Measurements from ENCODE around the gene DRC1. TPM values are rescaled to one million over a fixed set of nuclear protein-coding genes. Genes with fewer than 3 reads are reported as not detected.

Gene DRC1
- polyA plus RNA-seq, 1 of the 3 experiments (the other 2 are of a cell fraction), result 0.18 TPM

DNA sequence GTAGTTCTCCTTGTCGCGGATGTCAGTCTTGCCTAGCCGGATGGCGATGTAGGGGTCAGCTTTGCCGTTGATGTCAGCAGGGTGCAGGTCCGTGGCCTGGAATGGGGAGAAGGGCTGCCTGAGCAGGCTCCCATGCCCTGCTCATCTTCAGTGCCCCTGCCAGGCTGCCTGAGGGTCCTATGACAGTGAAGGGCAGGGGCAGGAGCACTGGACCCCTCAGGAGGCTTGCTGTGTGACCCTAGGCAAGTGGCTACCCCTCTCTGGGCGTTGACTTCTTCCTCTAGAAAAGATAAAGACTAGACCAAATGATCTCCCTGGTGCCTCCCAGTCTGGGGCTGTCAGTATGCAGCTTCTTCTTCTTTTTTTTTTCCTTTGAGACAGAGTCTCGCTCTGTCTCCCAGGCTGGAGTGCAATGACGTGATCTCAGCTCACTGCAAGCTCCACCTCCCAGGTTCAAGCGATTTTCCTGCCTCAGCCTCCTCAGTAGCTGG lies 64.3 kb downstream of the DRC1 start:
- peaks cover 0 to 5% of the 10 kb centered on the region in 2 experiments; a peak in 1 of 4 replicates for H3K4me1 ChIP-seq (ENCODE audit: control insufficient read depth in 1 of 2, insufficient read depth in 2 of 2, low read depth in 1 of 2, low read length in 1 of 2)
- H4K20me1 ChIP-seq (ENCODE audit: insufficient read depth), result no peaks in the 10 kb centered on the region
- no peak overlapping the region for H3K27ac ChIP-seq (ENCODE audit: low read depth in 2 of 2, low read length in 1 of 2)
- H3K9ac ChIP-seq, result no peak overlapping the region
- H3K9me2 ChIP-seq, result no peaks in the 10 kb centered on the region
- H3K27me3 ChIP-seq (ENCODE audit: insufficient read depth), result no peaks in the 10 kb centered on the region
- CTCF ChIA-PET, result interaction anchor here (1.1 kb wide), 1 partner anchor 12 kb away, joined by 4 read pairs; the partner anchor contains the start of gene OTOF
- POLR2A ChIA-PET, result no interaction called here
- no peak overlapping the region for H3K4me3 ChIP-seq (ENCODE audit: low read depth in 2 of 2, low read length in 1 of 2)
- H3F3A ChIP-seq (replicated peaks; ENCODE audit: insufficient read depth), result no peaks in the 10 kb centered on the region
- no peaks in the 10 kb centered on the region for H3K9me3 ChIP-seq
- no peaks in the 10 kb centered on the region for H3K79me2 ChIP-seq (ENCODE audit: insufficient read depth)
- no peak overlapping the region for H2AFZ ChIP-seq (ENCODE audit: low read depth)
- TF ChIP-seq GATA2 (CRISPR knock-in tag; IDR thresholded peaks at IDR 0.05) (no peak), MXI1 (IDR thresholded peaks at IDR 0.05; ENCODE audit: low read depth, low read length) (no peak), EP300 (IDR thresholded peaks at IDR 0.05; ENCODE audit: borderline replicate concordance in 1 of 2, low read depth in 1 of 2, low read length in 1 of 2) (no peak), RXRA (IDR thresholded peaks at IDR 0.05; ENCODE audit: borderline replicate concordance, low read depth) (no peak), FOSL2 (IDR thresholded peaks at IDR 0.05; ENCODE audit: borderline replicate concordance, low read depth) (no peak)
- TF ChIP-seq, protein P1, sequence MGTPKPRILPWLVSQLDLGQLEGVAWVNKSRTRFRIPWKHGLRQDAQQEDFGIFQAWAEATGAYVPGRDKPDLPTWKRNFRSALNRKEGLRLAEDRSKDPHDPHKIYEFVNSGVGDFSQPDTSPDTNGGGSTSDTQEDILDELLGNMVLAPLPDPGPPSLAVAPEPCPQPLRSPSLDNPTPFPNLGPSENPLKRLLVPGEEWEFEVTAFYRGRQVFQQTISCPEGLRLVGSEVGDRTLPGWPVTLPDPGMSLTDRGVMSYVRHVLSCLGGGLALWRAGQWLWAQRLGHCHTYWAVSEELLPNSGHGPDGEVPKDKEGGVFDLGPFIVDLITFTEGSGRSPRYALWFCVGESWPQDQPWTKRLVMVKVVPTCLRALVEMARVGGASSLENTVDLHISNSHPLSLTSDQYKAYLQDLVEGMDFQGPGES (IDR thresholded peaks at IDR 0.05; ENCODE audit: low read depth, low read length), result no peak
- TF ChIP-seq, protein P2, sequence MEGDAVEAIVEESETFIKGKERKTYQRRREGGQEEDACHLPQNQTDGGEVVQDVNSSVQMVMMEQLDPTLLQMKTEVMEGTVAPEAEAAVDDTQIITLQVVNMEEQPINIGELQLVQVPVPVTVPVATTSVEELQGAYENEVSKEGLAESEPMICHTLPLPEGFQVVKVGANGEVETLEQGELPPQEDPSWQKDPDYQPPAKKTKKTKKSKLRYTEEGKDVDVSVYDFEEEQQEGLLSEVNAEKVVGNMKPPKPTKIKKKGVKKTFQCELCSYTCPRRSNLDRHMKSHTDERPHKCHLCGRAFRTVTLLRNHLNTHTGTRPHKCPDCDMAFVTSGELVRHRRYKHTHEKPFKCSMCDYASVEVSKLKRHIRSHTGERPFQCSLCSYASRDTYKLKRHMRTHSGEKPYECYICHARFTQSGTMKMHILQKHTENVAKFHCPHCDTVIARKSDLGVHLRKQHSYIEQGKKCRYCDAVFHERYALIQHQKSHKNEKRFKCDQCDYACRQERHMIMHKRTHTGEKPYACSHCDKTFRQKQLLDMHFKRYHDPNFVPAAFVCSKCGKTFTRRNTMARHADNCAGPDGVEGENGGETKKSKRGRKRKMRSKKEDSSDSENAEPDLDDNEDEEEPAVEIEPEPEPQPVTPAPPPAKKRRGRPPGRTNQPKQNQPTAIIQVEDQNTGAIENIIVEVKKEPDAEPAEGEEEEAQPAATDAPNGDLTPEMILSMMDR (IDR thresholded peaks at IDR 0.05), result no peak
- no peak overlapping the region for H3K4me2 ChIP-seq
- WGBS (ENCODE audit: low lambda C conversion rate), result 86% methylated on average over 10 of the region's 10 CpGs
- DNase-seq, result no peak
- H3K36me3 ChIP-seq (replicated peaks in 1 of 2; ENCODE audit: control insufficient read depth in 1 of 2, insufficient read depth in 2 of 2, low read length in 1 of 2), result no peaks in the 10 kb centered on the region

DNA sequence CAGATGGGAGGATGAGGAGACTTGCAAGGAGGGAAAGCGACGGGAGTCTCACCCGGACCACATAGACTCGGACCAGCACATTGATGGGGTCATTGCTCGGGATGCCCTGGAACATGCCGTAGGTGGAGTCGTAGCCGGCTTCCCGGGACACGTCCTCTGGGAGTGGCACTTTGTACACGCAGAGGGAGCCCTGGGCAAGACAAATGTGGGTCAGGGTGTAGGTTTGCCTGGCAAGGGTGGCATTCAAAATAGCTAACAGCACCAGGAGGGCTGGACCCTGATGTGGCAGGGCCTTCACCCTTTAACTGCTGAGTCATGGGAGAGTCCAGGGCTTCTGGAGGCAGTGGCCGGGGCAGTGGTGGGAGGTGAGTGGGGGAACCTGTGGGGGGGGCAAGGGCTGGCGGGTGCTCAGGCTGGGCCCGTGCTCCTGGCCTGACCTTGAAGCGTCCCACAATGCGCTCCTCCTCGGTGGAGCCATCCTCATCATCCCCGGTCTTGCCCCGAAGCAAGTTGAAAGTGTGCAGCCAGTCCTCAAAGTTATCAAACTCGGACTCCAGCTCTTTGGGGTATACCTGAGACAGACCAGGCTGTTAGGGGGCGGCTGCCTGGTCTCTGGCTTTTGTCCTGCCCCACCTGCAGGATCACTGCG lies 65.1 kb downstream of the DRC1 start:
- no peaks in the 10 kb centered on the region for H3K9me2 ChIP-seq
- DNase-seq, result no peak
- H2AFZ ChIP-seq (ENCODE audit: low read depth), result no peak overlapping the region
- H3K79me2 ChIP-seq (ENCODE audit: insufficient read depth), result no peaks in the 10 kb centered on the region
- no peak overlapping the region for H3K9ac ChIP-seq
- ChIA-PET POLR2A (interaction anchor here (0.6 kb wide), 1 partner anchor 121 kb away, joined by 3 read pairs; the partner anchor contains the start of gene SELENOI), CTCF (interaction anchor here (1.0 to 1.7 kb wide), 3 partner anchors 11 to 111 kb away, joined by 4 to 11 read pairs (median 4); partner anchors contain the start of gene OTOF)
- no peak overlapping the region for H3K27ac ChIP-seq (ENCODE audit: low read depth in 2 of 2, low read length in 1 of 2)
- H3F3A ChIP-seq (replicated peaks; ENCODE audit: insufficient read depth), result peaks cover 1% of the 10 kb centered on the region
- H3K4me2 ChIP-seq, result no peak overlapping the region
- H3K27me3 ChIP-seq (ENCODE audit: insufficient read depth), result no peaks in the 10 kb centered on the region
- no peaks in the 10 kb centered on the region for H4K20me1 ChIP-seq (ENCODE audit: insufficient read depth)
- no peaks in the 10 kb centered on the region for H3K36me3 ChIP-seq (replicated peaks in 1 of 2; ENCODE audit: control insufficient read depth in 1 of 2, insufficient read depth in 2 of 2, low read length in 1 of 2)
- H3K4me1 ChIP-seq (ENCODE audit: control insufficient read depth in 1 of 2, insufficient read depth in 2 of 2, low read depth in 1 of 2, low read length in 1 of 2), result peaks cover 0 to 5% of the 10 kb centered on the region in 2 experiments; a peak in 1 of 4 replicates
- WGBS (ENCODE audit: low lambda C conversion rate), result 85% methylated on average over 21 of the region's 22 CpGs
- H3K4me3 ChIP-seq (ENCODE audit: low read depth in 2 of 2, low read length in 1 of 2), result no peak overlapping the region
- H3K9me3 ChIP-seq, result no peaks in the 10 kb centered on the region
- TF ChIP-seq, protein P3, sequence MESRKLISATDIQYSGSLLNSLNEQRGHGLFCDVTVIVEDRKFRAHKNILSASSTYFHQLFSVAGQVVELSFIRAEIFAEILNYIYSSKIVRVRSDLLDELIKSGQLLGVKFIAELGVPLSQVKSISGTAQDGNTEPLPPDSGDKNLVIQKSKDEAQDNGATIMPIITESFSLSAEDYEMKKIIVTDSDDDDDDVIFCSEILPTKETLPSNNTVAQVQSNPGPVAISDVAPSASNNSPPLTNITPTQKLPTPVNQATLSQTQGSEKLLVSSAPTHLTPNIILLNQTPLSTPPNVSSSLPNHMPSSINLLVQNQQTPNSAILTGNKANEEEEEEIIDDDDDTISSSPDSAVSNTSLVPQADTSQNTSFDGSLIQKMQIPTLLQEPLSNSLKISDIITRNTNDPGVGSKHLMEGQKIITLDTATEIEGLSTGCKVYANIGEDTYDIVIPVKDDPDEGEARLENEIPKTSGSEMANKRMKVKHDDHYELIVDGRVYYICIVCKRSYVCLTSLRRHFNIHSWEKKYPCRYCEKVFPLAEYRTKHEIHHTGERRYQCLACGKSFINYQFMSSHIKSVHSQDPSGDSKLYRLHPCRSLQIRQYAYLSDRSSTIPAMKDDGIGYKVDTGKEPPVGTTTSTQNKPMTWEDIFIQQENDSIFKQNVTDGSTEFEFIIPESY (IDR thresholded peaks at IDR 0.05; ENCODE audit: borderline replicate concordance, low read depth), result no peak
- TF ChIP-seq TCF12 (IDR thresholded peaks at IDR 0.05) (no peak), MEF2A (IDR thresholded peaks at IDR 0.05; ENCODE audit: borderline replicate concordance, low read depth) (no peak), EZH2phosphoT487 (IDR thresholded peaks at IDR 0.05; ENCODE audit: borderline replicate concordance, low read depth) (no peak), SIN3A (IDR thresholded peaks at IDR 0.05; ENCODE audit: borderline replicate concordance, low read depth, low read length) (no peak), NFIC (IDR thresholded peaks at IDR 0.05; ENCODE audit: borderline replicate concordance) (no peak), CHD2 (IDR thresholded peaks at IDR 0.05; ENCODE audit: low read length, partially characterized antibody) (no peak), RFX5 (IDR thresholded peaks at IDR 0.05; ENCODE audit: low read length) (no peak)
- TF ChIP-seq, protein P4, sequence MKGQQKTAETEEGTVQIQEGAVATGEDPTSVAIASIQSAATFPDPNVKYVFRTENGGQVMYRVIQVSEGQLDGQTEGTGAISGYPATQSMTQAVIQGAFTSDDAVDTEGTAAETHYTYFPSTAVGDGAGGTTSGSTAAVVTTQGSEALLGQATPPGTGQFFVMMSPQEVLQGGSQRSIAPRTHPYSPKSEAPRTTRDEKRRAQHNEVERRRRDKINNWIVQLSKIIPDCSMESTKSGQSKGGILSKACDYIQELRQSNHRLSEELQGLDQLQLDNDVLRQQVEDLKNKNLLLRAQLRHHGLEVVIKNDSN (IDR thresholded peaks at IDR 0.05; ENCODE audit: borderline replicate concordance, low read depth), result no peak
- TF ChIP-seq, protein P5, sequence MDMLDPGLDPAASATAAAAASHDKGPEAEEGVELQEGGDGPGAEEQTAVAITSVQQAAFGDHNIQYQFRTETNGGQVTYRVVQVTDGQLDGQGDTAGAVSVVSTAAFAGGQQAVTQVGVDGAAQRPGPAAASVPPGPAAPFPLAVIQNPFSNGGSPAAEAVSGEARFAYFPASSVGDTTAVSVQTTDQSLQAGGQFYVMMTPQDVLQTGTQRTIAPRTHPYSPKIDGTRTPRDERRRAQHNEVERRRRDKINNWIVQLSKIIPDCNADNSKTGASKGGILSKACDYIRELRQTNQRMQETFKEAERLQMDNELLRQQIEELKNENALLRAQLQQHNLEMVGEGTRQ (IDR thresholded peaks at IDR 0.05; ENCODE audit: borderline replicate concordance, low read depth, low read length), result no peak
- TF ChIP-seq, protein P6, sequence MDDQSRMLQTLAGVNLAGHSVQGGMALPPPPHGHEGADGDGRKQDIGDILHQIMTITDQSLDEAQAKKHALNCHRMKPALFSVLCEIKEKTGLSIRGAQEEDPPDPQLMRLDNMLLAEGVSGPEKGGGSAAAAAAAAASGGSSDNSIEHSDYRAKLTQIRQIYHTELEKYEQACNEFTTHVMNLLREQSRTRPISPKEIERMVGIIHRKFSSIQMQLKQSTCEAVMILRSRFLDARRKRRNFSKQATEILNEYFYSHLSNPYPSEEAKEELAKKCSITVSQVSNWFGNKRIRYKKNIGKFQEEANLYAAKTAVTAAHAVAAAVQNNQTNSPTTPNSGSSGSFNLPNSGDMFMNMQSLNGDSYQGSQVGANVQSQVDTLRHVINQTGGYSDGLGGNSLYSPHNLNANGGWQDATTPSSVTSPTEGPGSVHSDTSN (IDR thresholded peaks at IDR 0.05), result no peak

Data from SK-N-SH (cell line).